ENCODE measurements around the gene GARIN5B.

DNA sequence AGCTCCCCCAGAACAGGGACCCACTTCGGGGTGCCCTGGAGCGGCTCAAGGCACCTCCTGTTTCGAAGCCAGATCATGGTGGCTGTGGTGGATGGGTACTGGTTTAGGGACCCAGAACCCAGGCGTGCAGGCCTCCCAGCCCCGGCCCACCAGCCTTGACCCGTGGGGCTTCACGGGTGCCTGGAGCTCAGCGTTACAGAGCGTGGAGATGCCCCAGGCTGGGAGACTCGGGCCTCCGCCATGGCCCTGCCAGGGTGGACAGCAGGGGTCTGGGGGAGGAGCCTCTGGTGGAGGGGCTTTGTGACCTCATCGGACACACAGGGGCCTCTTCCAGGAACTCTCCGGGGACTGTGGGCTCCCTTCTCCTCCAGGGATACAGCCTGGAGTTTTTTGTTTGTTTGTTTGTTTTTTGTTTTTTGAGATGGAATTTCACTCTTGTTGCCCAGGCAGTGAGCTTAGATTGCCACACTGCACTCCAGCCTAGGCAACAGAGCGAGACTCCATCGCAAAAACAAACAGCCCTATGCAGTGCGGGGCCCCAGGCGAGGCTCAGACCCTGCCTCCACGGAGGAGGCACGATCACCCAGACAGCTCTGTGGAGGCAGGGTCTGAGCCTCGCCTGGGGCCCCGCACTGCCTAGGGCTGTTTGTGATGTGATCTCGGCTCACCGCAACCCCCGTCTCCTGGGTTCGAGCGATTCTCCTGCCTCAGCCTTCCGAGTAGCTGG lies at the start of gene GARIN5B:
- TF ChIP-seq, protein P1, sequence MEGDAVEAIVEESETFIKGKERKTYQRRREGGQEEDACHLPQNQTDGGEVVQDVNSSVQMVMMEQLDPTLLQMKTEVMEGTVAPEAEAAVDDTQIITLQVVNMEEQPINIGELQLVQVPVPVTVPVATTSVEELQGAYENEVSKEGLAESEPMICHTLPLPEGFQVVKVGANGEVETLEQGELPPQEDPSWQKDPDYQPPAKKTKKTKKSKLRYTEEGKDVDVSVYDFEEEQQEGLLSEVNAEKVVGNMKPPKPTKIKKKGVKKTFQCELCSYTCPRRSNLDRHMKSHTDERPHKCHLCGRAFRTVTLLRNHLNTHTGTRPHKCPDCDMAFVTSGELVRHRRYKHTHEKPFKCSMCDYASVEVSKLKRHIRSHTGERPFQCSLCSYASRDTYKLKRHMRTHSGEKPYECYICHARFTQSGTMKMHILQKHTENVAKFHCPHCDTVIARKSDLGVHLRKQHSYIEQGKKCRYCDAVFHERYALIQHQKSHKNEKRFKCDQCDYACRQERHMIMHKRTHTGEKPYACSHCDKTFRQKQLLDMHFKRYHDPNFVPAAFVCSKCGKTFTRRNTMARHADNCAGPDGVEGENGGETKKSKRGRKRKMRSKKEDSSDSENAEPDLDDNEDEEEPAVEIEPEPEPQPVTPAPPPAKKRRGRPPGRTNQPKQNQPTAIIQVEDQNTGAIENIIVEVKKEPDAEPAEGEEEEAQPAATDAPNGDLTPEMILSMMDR (conservative IDR thresholded peaks at IDR 0.05; ENCODE audit: low read depth, low read length): no peak
- TF ChIP-seq EZH2phosphoT487 (IDR thresholded peaks at IDR 0.05; ENCODE audit: borderline replicate concordance, low read length) (no peak), EZH2 (IDR thresholded peaks at IDR 0.05; ENCODE audit: low read length, unreplicated experiment) (no peak)

All from PC-3 (cell line).